Activated CD8-positive, alpha-beta memory T cell treated with anti-CD3 and anti-CD28 coated beads, Interleukin-2, amount 10 ng/mL, durations not matched to agents 7 days and 5 days (primary cell): ENCODE results near the gene ATOSB. TPM values are rescaled to one million over a fixed set of nuclear protein-coding genes. Genes with fewer than 3 reads are reported as not detected.

Experiments used
- total RNA-seq, 2 experiments: library from RNA; stranded (reverse); gene quantifications; one replicate each; pipeline ENCODE4 v1.2.3, GENCODE V29; 2021

ATOSB gene
- total RNA-seq, 2 experiments from 2014 or later, result 15.9 to 17.1 TPM

Other genes starting within 250 kb of the ATOSB start
- not detected for gene PHF24, start 157.6 kb downstream of the ATOSB start, total RNA-seq
- gene DNAJB5, start 126.1 kb downstream of the ATOSB start, total RNA-seq, result 1 to 10 TPM; 5.2 to 5.5 TPM
- gene VCP, start 43.2 kb downstream of the ATOSB start, total RNA-seq, result 100 to 1,000 TPM; 222 to 298 TPM
- 100 to 1,000 TPM; 121 to 141 TPM for gene FANCG, start 35.9 kb downstream of the ATOSB start, total RNA-seq
- gene PIGO, start 19.3 kb downstream of the ATOSB start, total RNA-seq, result 10 to 100 TPM; 28.5 to 31.6 TPM
- gene STOML2, start 12.7 kb downstream of the ATOSB start, total RNA-seq, result 100 to 1,000 TPM; 145 to 169 TPM
- gene UNC13B, start 46.1 kb upstream of the ATOSB start, total RNA-seq, result 1 to 10 TPM in 1 of 2 experiments, under 1 TPM in 1; 0.94 to 1.2 TPM